Measurements from ENCODE around the gene GNB5.

DNA sequence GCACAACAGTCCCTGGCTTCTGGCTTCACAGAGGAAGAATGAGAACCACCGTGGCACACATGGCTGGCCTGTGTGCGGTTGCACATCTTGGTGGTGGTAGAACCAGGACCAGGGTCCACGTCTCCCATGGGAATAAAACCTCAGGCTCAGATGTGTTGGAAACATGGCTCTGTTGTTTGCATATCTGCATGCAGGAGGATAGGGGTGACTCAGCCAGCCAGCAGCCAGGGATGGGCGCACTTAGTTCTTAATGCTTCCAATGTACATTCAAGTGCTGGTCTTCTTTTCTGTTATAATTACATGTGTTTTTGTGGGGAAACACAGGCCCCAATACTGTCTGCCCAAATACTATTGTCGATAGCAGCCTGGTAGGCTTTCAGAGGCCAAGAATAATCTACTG lies 42.8 kb downstream of the GNB5 start:
- TF ChIP-seq, protein P1, sequence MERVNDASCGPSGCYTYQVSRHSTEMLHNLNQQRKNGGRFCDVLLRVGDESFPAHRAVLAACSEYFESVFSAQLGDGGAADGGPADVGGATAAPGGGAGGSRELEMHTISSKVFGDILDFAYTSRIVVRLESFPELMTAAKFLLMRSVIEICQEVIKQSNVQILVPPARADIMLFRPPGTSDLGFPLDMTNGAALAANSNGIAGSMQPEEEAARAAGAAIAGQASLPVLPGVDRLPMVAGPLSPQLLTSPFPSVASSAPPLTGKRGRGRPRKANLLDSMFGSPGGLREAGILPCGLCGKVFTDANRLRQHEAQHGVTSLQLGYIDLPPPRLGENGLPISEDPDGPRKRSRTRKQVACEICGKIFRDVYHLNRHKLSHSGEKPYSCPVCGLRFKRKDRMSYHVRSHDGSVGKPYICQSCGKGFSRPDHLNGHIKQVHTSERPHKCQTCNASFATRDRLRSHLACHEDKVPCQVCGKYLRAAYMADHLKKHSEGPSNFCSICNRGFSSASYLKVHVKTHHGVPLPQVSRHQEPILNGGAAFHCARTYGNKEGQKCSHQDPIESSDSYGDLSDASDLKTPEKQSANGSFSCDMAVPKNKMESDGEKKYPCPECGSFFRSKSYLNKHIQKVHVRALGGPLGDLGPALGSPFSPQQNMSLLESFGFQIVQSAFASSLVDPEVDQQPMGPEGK (CRISPR knock-in tag; IDR thresholded peaks at IDR 0.05; ENCODE audit: borderline replicate concordance), result no peak
- TF ChIP-seq RARB (CRISPR knock-in tag; IDR thresholded peaks at IDR 0.05) (no peak), ZFP30 (CRISPR knock-in tag; IDR thresholded peaks at IDR 0.05) (no peak), CSDC2 (CRISPR knock-in tag; IDR thresholded peaks at IDR 0.05) (no peak), ZFP3 (CRISPR knock-in tag; IDR thresholded peaks at IDR 0.05) (no peak), ZNF70 (CRISPR knock-in tag; IDR thresholded peaks at IDR 0.05) (no peak), TCF4 (CRISPR knock-in tag; IDR thresholded peaks at IDR 0.05; ENCODE audit: borderline replicate concordance) (no peak), TOX (CRISPR knock-in tag; IDR thresholded peaks at IDR 0.05; ENCODE audit: borderline replicate concordance) (no peak), PPARA (CRISPR knock-in tag; IDR thresholded peaks at IDR 0.05; ENCODE audit: borderline replicate concordance) (no peak)
- TF ChIP-seq, protein P2, sequence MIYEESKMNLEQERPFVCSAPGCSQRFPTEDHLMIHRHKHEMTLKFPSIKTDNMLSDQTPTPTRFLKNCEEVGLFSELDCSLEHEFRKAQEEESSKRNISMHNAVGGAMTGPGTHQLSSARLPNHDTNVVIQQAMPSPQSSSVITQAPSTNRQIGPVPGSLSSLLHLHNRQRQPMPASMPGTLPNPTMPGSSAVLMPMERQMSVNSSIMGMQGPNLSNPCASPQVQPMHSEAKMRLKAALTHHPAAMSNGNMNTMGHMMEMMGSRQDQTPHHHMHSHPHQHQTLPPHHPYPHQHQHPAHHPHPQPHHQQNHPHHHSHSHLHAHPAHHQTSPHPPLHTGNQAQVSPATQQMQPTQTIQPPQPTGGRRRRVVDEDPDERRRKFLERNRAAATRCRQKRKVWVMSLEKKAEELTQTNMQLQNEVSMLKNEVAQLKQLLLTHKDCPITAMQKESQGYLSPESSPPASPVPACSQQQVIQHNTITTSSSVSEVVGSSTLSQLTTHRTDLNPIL (CRISPR knock-in tag; IDR thresholded peaks at IDR 0.05; ENCODE audit: low read depth), result no peak
- TF ChIP-seq, protein P3, sequence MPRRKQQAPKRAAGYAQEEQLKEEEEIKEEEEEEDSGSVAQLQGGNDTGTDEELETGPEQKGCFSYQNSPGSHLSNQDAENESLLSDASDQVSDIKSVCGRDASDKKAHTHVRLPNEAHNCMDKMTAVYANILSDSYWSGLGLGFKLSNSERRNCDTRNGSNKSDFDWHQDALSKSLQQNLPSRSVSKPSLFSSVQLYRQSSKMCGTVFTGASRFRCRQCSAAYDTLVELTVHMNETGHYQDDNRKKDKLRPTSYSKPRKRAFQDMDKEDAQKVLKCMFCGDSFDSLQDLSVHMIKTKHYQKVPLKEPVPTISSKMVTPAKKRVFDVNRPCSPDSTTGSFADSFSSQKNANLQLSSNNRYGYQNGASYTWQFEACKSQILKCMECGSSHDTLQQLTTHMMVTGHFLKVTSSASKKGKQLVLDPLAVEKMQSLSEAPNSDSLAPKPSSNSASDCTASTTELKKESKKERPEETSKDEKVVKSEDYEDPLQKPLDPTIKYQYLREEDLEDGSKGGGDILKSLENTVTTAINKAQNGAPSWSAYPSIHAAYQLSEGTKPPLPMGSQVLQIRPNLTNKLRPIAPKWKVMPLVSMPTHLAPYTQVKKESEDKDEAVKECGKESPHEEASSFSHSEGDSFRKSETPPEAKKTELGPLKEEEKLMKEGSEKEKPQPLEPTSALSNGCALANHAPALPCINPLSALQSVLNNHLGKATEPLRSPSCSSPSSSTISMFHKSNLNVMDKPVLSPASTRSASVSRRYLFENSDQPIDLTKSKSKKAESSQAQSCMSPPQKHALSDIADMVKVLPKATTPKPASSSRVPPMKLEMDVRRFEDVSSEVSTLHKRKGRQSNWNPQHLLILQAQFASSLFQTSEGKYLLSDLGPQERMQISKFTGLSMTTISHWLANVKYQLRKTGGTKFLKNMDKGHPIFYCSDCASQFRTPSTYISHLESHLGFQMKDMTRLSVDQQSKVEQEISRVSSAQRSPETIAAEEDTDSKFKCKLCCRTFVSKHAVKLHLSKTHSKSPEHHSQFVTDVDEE (CRISPR knock-in tag; IDR thresholded peaks at IDR 0.05), result no peak

Measured in SK-N-SH treated with all-trans-retinoic acid at 6 μM for 48 hours (cell line).